Measurements from ENCODE around the gene CPB1.

CPB1 gene

GRCh38 chr3:148790370-148790769, 37.2 kb upstream of the CPB1 start (continued):
- no peak for TF ChIP-seq PRDM4 (tag by site-specific recombination; IDR thresholded peaks at IDR 0.05)
- no peak for TF ChIP-seq HOXC10 (CRISPR knock-in tag; IDR thresholded peaks at IDR 0.05)
- TF ChIP-seq, protein P1, sequence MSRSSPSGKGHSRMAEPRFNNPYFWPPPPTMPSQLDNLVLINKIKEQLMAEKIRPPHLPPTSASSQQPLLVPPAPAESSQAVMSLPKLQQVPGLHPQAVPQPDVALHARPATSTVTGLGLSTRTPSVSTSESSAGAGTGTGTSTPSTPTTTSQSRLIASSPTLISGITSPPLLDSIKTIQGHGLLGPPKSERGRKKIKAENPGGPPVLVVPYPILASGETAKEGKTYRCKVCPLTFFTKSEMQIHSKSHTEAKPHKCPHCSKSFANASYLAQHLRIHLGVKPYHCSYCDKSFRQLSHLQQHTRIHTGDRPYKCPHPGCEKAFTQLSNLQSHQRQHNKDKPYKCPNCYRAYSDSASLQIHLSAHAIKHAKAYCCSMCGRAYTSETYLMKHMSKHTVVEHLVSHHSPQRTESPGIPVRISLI (tag by site-specific recombination; IDR thresholded peaks at IDR 0.05) = no peak
- no peak for TF ChIP-seq ZNF501 (tag by site-specific recombination; IDR thresholded peaks at IDR 0.05)

- no peaks in the 10 kb centered on the region for H3K9me3 ChIP-seq (ENCODE audit: control insufficient read depth, insufficient read depth, low read depth, low read length)
- no peaks in the 10 kb centered on the region for H3K36me3 ChIP-seq (ENCODE audit: control insufficient read depth in 2 of 2, insufficient read depth in 1 of 2, low read length in 2 of 2)
- ChIA-PET POLR2A (no interaction called here), CTCF (no interaction called here)
- H3K4me3 ChIP-seq (ENCODE audit: low read depth, low read length) = no peak overlapping the region
- TF ChIP-seq ZNF521 (tag by site-specific recombination; IDR thresholded peaks at IDR 0.05) = no peak
- no peak for TF ChIP-seq ZNF174 (tag by site-specific recombination; IDR thresholded peaks at IDR 0.05)
- no peak for TF ChIP-seq ZNF2 (tag by site-specific recombination; IDR thresholded peaks at IDR 0.05)
- TF ChIP-seq ZNF704 (tag by site-specific recombination; IDR thresholded peaks at IDR 0.05) = no peak
- TF ChIP-seq ZNF76 (tag by site-specific recombination; IDR thresholded peaks at IDR 0.05; ENCODE audit: borderline replicate concordance, low read depth) = no peak
- TF ChIP-seq CTCF (tag by site-specific recombination; IDR thresholded peaks at IDR 0.05) = no peak
- TF ChIP-seq, protein P2, sequence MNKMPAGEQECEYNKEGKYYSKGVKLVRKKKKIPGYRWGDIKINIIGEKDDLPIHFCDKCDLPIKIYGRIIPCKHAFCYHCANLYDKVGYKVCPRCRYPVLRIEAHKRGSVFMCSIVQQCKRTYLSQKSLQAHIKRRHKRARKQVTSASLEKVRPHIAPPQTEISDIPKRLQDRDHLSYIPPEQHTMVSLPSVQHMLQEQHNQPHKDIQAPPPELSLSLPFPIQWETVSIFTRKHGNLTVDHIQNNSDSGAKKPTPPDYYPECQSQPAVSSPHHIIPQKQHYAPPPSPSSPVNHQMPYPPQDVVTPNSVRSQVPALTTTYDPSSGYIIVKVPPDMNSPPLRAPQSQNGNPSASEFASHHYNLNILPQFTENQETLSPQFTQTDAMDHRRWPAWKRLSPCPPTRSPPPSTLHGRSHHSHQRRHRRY (tag by site-specific recombination; IDR thresholded peaks at IDR 0.05) = no peak
- TF ChIP-seq ZNF660 (tag by site-specific recombination; IDR thresholded peaks at IDR 0.05) = no peak
- TF ChIP-seq ZNF596 (tag by site-specific recombination; IDR thresholded peaks at IDR 0.05) = no peak
- H3K27ac ChIP-seq (ENCODE audit: extremely low read depth, low read depth, low read length) = no peak overlapping the region
- no peaks in the 10 kb centered on the region for H3K4me1 ChIP-seq (ENCODE audit: control insufficient read depth, insufficient read depth, low read length)
Measured at GRCh38 chr3:148790851-148791735, 36.5 kb upstream of the CPB1 start.

- no peaks in the 10 kb centered on the region for H3K4me1 ChIP-seq (ENCODE audit: control insufficient read depth, insufficient read depth, low read length)
- CTCF ChIA-PET = interaction anchor here (1.1 kb wide), 1 partner anchor 15 kb away, joined by 4 read pairs; no protein-coding TSS in a partner anchor
- no peak overlapping the region for H3K27ac ChIP-seq (ENCODE audit: extremely low read depth, low read depth, low read length)
- H3K4me3 ChIP-seq (ENCODE audit: low read depth, low read length) = no peak overlapping the region
- no peaks in the 10 kb centered on the region for H3K36me3 ChIP-seq (ENCODE audit: control insufficient read depth in 2 of 2, insufficient read depth in 1 of 2, low read length in 2 of 2)
- POLR2A ChIA-PET = no interaction called here
- no peaks in the 10 kb centered on the region for H3K9me3 ChIP-seq (ENCODE audit: control insufficient read depth, insufficient read depth, low read depth, low read length)
- TF ChIP-seq GLI2 (tag by site-specific recombination; IDR thresholded peaks at IDR 0.05; ENCODE audit: borderline replicate concordance, low read depth) = no peak
- no peak for TF ChIP-seq ZNF518A (tag by site-specific recombination; conservative IDR thresholded peaks at IDR 0.05; ENCODE audit: low read depth)
- no peak for TF ChIP-seq PRDM4 (tag by site-specific recombination; IDR thresholded peaks at IDR 0.05)
- TF ChIP-seq KLF10 (tag by site-specific recombination; IDR thresholded peaks at IDR 0.05) = no peak
Measured at GRCh38 chr3:148791920-148792319, 35.7 kb upstream of the CPB1 start.
